Measurements from ENCODE around the gene PLXNA2.

DNA sequence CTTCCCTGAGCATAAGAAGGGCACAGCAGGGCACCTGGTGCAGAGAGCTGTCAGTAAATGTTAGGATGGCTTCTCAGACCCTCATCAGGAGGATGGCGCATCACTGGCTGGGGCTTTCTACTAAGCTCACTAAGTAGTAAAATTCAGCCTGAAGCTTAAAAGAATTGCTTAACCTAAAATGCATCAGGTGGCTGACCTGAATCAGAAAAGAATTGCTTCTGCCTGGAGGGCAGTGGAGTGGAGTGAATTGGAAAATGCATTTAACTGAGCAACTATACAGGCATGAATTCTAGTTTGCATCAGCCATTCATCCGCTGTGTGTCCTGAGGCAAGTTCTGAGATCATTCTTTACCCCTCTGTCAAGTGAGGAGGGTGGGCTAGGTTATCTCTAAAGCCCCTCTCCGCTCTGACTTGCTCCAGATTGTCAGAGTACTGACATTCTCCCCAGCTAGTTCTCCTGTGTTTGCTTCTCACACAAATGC, 191.2 kb downstream of the PLXNA2 start:
- TF ChIP-seq, protein P1, sequence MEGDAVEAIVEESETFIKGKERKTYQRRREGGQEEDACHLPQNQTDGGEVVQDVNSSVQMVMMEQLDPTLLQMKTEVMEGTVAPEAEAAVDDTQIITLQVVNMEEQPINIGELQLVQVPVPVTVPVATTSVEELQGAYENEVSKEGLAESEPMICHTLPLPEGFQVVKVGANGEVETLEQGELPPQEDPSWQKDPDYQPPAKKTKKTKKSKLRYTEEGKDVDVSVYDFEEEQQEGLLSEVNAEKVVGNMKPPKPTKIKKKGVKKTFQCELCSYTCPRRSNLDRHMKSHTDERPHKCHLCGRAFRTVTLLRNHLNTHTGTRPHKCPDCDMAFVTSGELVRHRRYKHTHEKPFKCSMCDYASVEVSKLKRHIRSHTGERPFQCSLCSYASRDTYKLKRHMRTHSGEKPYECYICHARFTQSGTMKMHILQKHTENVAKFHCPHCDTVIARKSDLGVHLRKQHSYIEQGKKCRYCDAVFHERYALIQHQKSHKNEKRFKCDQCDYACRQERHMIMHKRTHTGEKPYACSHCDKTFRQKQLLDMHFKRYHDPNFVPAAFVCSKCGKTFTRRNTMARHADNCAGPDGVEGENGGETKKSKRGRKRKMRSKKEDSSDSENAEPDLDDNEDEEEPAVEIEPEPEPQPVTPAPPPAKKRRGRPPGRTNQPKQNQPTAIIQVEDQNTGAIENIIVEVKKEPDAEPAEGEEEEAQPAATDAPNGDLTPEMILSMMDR (conservative IDR thresholded peaks at IDR 0.05; ENCODE audit: low read depth, low read length) = no peak
- TF ChIP-seq EZH2 (IDR thresholded peaks at IDR 0.05; ENCODE audit: borderline replicate concordance, low read depth, low read length, poor library complexity, severe bottlenecking) = no peak
